GM23248 (cell line): Measurements from ENCODE around the gene RAB6B. TPM values are rescaled to one million over a fixed set of nuclear protein-coding genes. Genes with fewer than 3 reads are reported as not detected.

Experiments
- DNase-seq: peaks from one replicate; pipeline ENCODE4 v3.0.0-alpha.2; 2015
- H2AFZ ChIP-seq: fragments of 200-600 bp; sonication (generic); 2 replicates; pipeline ENCODE4 v1.6.1; 2016; ENCODE audit warnings: antibody characterized with exemption
- H3F3A ChIP-seq: fragments of 200-600 bp; sonication (generic); 2 replicates; pipeline ENCODE4 v1.6.1; 2016; ENCODE audit warnings: mild to moderate bottlenecking, antibody characterized with exemption, mixed run types; ENCODE audit not compliant: insufficient read depth
- H3K27ac ChIP-seq: fragments of 200-600 bp; sonication (generic); 2 replicates; pipeline ENCODE4 v1.5.1; 2016; ENCODE audit warnings: mild to moderate bottlenecking
- H3K27me3 ChIP-seq: fragments of 200-600 bp; sonication (generic); replicated peaks from 2 replicates; pipeline ENCODE4 v1.6.1; 2016; ENCODE audit warnings: mild to moderate bottlenecking; ENCODE audit not compliant: insufficient read depth
- H3K36me3 ChIP-seq: fragments of 200-600 bp; sonication (generic); 2 replicates; pipeline ENCODE4 v1.6.1; 2016; ENCODE audit warnings: low read depth, mild to moderate bottlenecking
- H3K4me1 ChIP-seq: fragments of 200-600 bp; sonication (generic); 2 replicates; pipeline ENCODE4 v1.6.1; 2016; ENCODE audit warnings: mild to moderate bottlenecking; ENCODE audit not compliant: insufficient read depth
- H3K4me2 ChIP-seq: fragments of 200-600 bp; sonication (generic); one replicate; pipeline ENCODE4 v1.6.1; 2016; ENCODE audit warnings: mild to moderate bottlenecking; ENCODE audit not compliant: unreplicated experiment
- H3K4me3 ChIP-seq: fragments of 200-600 bp; sonication (generic); 2 replicates; pipeline ENCODE4 v1.5.1; 2016; ENCODE audit warnings: mild to moderate bottlenecking
- H3K79me2 ChIP-seq: fragments of 200-600 bp; sonication (generic); 2 replicates; pipeline ENCODE4 v1.6.1; 2016; ENCODE audit warnings: mild to moderate bottlenecking; ENCODE audit not compliant: insufficient read depth
- H3K9ac ChIP-seq: fragments of 200-600 bp; sonication (generic); 2 replicates; pipeline ENCODE4 v1.6.1; 2016; ENCODE audit warnings: mild to moderate bottlenecking
- H3K9me2 ChIP-seq: fragments of 200-600 bp; sonication (generic); 2 replicates; pipeline ENCODE4 v1.6.1; 2016; ENCODE audit warnings: mixed run types, mild to moderate bottlenecking, moderate library complexity; ENCODE audit not compliant: insufficient read depth
- H3K9me3 ChIP-seq: fragments of 200-600 bp; sonication (generic); one replicate; pipeline ENCODE4 v1.6.1; 2017; ENCODE audit warnings: low read depth
- H4K20me1 ChIP-seq: fragments of 200-600 bp; sonication (generic); 2 replicates; pipeline ENCODE4 v1.6.0; 2016; ENCODE audit not compliant: insufficient read depth
- EZH2 ChIP-seq: fragments of 200-600 bp; sonication (generic); IDR thresholded peaks from 2 replicates; pipeline ENCODE4 v1.6.1; 2018; ENCODE audit warnings: antibody characterized with exemption, mild to moderate bottlenecking; ENCODE audit not compliant: insufficient read depth, poor library complexity, severe bottlenecking
- EZH2phosphoT487 ChIP-seq: fragments of 200-600 bp; sonication (generic); IDR thresholded peaks from 2 replicates; pipeline ENCODE4 v1.6.1; 2018; ENCODE audit warnings: antibody characterized with exemption, moderate library complexity, mild to moderate bottlenecking, low read depth; ENCODE audit not compliant: insufficient read depth
- WGBS, 2 experiments: methylation state at CpG; one replicate each; pipeline ENCODE4 v1.1.6; 2015 to 2017; ENCODE audit warnings: low lambda C conversion rate in 2 of 2, low coverage in 1 of 2; ENCODE audit errors: missing lambda C conversion rate in 2 of 2; 5-methylcytosine and 5-hydroxymethylcytosine counted together
- in situ Hi-C: fragments of 300-500 bp; cut with MboI; formaldehyde crosslinking; loops from 2 replicates; pipeline ENCODE4 v1.15.0; 2020
- polyA plus RNA-seq: library from polyadenylated mRNA; unstranded; fragments of >200 nt; fragmentation: Nextera tagmentation; extraction: Ambion mirVana; gene quantifications from 2 replicates; pipeline ENCODE4 v1.2.1, GENCODE V29; 2016
- total RNA-seq: library from RNA; depleted of rRNA; stranded (reverse); fragments of >200 nt; shearing (Covaris generic); gene quantifications from 2 replicates; pipeline ENCODE4 v1.2.3, GENCODE V29; 2014

The RAB6B gene
- total and polyA plus RNA-seq, 2 experiments from 2014 or later: 0.59 to 0.76 TPM

DNA sequence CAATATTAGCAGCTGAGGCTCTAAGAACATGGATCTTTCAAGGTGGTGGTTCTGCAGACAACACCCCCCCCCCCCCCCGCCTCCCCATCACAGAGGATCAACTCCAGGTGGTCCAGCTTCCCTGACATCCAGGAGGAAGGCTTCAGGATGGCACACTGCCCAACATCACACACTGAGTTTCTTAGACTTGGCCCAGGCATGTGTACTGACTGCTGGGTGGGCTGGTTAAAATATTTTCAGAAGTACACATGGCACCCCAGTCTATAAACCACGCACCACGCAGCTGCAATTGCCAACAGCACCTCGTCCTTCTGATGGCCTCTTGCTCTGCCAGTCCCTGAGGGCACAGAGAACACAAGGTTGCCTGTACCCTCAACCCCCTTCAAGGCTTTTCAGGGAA lies 68.0 kb downstream of the RAB6B start:
- Histone ChIP-seq H3F3A (no peaks in the 10 kb centered on the region), H3K79me2 (no peaks in the 10 kb centered on the region)

DNA sequence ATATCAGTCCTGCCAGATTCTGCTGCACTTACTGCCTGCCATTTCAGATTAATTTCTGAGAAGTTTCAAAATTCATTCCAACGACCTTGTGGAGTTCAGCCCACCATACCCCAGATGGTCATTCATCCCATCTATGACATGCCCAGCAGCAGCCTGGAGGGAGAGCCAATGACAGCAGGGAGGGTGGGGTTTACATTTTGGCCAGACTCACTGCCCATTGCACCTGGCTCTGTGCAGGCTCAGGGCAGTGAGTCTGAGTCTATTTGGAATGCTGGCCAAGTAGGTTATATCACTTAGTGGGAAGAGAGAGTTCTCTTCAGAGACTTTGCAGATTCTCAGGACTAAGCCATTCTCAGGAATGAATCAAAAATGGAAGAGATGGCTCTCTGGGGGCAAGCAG lies 68.5 kb downstream of the RAB6B start:
- Histone ChIP-seq H3K9me2 (no peaks in the 10 kb centered on the region), H3K4me3 (no peak overlapping the region), H3K4me2 (no peak overlapping the region), H3K36me3 (no peaks in the 10 kb centered on the region), H3K27ac (no peak overlapping the region), H3K79me2 (no peaks in the 10 kb centered on the region), H3F3A (no peaks in the 10 kb centered on the region), H3K9me3 (no peaks in the 10 kb centered on the region), H3K27me3 (no peaks in the 10 kb centered on the region), H3K4me1 (no peaks in the 10 kb centered on the region), H4K20me1 (0 out of 2 replicates have a peak, but pooled peaks cover 3% of the 10 kb centered on the region), H2AFZ (no peak overlapping the region), H3K9ac (no peak overlapping the region)
- WGBS, 2 experiments: 12 to 22% methylated on average over 1 of the region's 1 CpG
- no peak for DNase-seq
- no peak for TF ChIP-seq EZH2phosphoT487
- TF ChIP-seq EZH2: no peak
- in situ Hi-C loops: no loop called here

More for the DNA sequence above, 68.0 kb downstream of the RAB6B start:
- Histone ChIP-seq H3K36me3 (no peaks in the 10 kb centered on the region), H3K27me3 (no peaks in the 10 kb centered on the region), H2AFZ (no peak overlapping the region), H4K20me1 (no peaks in the 10 kb centered on the region), H3K9ac (no peak overlapping the region), H3K9me2 (no peaks in the 10 kb centered on the region), H3K4me1 (no peaks in the 10 kb centered on the region), H3K9me3 (no peaks in the 10 kb centered on the region), H3K27ac (no peak overlapping the region), H3K4me2 (no peak overlapping the region), H3K4me3 (no peak overlapping the region)
- WGBS, 2 experiments: 67 to 74% methylated on average over 4 of the region's 4 CpGs
- no peak for DNase-seq
- in situ Hi-C loops: no loop called here
- TF ChIP-seq EZH2 (no peak), EZH2phosphoT487 (no peak)

DNA sequence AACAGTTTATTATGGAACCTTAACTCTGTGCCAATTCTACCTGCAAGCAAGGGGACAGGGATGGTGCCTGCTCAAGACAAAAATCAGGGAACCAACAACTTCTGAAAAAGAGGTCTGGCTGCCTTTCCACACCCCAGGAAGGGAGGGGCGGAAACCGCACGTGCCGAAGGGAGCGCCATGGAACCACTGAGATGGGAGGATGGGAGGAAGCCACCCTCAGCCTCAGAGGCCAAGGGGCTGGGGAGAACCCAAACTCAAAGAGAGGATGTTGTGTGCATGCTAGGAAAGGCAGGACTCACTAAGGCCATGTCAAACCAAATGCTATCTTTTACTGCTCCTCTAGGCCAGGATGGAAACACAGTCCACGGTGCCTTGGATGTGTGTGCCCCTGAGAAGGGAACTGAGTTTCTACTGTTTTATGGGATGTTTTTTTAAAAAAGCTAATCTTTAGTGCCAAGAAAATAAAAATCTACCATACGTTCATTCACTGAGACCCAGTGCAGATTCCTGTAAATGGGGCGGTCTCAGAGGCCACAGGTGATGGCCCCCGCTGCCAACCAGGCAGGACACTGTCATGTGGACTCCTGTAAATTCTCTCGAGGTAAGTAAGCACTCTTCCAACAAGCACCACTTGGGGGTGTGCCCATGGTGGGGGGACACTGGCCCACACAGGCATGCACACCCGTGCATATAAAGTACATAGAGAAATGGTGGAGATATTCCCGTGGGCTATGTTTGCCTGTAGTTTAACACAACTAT lies 69.5 kb downstream of the RAB6B start:
- Histone ChIP-seq H3K4me1 (peaks cover 4% of the 10 kb centered on the region; the same call in 1 of the 2 replicates), H3K79me2 (no peaks in the 10 kb centered on the region), H3K9me3 (no peaks in the 10 kb centered on the region), H3K4me2 (no peak overlapping the region), H3K4me3 (no peak overlapping the region), H3K27ac (no peak overlapping the region), H4K20me1 (0 out of 2 replicates have a peak, but pooled peaks cover 5% of the 10 kb centered on the region), H3K9me2 (no peaks in the 10 kb centered on the region), H3K36me3 (no peaks in the 10 kb centered on the region; the same call in 1 of the 2 replicates), H3K27me3 (no peaks in the 10 kb centered on the region), H3K9ac (no peak overlapping the region), H3F3A (0 out of 2 replicates have a peak, but pooled peaks cover 4% of the 10 kb centered on the region), H2AFZ (no peak overlapping the region)
- TF ChIP-seq EZH2 (no peak), EZH2phosphoT487 (no peak)
- WGBS, 2 experiments: 88 to 89% methylated on average over 12 of the region's 12 CpGs
- DNase-seq: no peak
- in situ Hi-C loops: no loop called here

GRCh38 chr3:133824961-133825485 lies 70.7 kb downstream of the RAB6B start:
- TF ChIP-seq EZH2: no peak
- TF ChIP-seq EZH2phosphoT487: no peak
- H3K4me2 ChIP-seq: no peak overlapping the region
- H3K9ac ChIP-seq: no peak overlapping the region
- no peaks in the 10 kb centered on the region for H3K9me3 ChIP-seq
- peaks cover 4% of the 10 kb centered on the region; the same call in 1 of the 2 replicates for H3K4me1 ChIP-seq
- H4K20me1 ChIP-seq: 0 out of 2 replicates have a peak, but pooled peaks cover 5% of the 10 kb centered on the region
- WGBS, 2 experiments: 77% methylated on average over 8 of the region's 8 CpGs
- H3K36me3 ChIP-seq: peaks cover 5% of the 10 kb centered on the region; the same call in 1 of the 2 replicates
- DNase-seq: no peak
- in situ Hi-C loops: loop anchor here (5.0 to 25.0 kb wide), 2 partner anchors 102 to 363 kb away; no protein-coding TSS in a partner anchor
- H3K27me3 ChIP-seq: no peaks in the 10 kb centered on the region
- H3K79me2 ChIP-seq: no peaks in the 10 kb centered on the region
- H2AFZ ChIP-seq: no peak overlapping the region
- H3F3A ChIP-seq: 0 out of 2 replicates have a peak, but pooled peaks cover 4% of the 10 kb centered on the region
- H3K9me2 ChIP-seq: no peaks in the 10 kb centered on the region
- no peak overlapping the region for H3K4me3 ChIP-seq
- H3K27ac ChIP-seq: no peak overlapping the region
